HEK293T (cell line): ENCODE data around the gene PTPRD.

Experiments
- CTCF ChIA-PET: fragments of 350-600 bp; formaldehyde crosslinking; extraction: SDS; loops from one replicate; lab custom pipeline; 2021; ENCODE audit warnings: antibody characterized with exemption, inconsistent platforms; lab: Yijun Ruan, JAX
- POLR2A ChIA-PET: fragments of 350-600 bp; formaldehyde crosslinking; extraction: SDS; loops from one replicate; lab custom pipeline; 2020; ENCODE audit warnings: antibody characterized with exemption, inconsistent platforms; lab: Yijun Ruan, JAX
- DNase-seq: peaks from one replicate; pipeline ENCODE4 v3.0.0; 2012; ENCODE audit warnings: mixed read lengths; ENCODE audit errors: extremely low spot score
- ARNT ChIP-seq: fragments of 450-650 bp; IDR thresholded peaks from 2 replicates; pipeline ENCODE4 v1.6.1; 2017; ENCODE audit warnings: mild to moderate bottlenecking
- BHLHE40 ChIP-seq: fragments of 450-650 bp; IDR thresholded peaks from 2 replicates; pipeline ENCODE4 v1.6.1; 2016; ENCODE audit warnings: mild to moderate bottlenecking, moderate library complexity, borderline replicate concordance
- CTBP1 ChIP-seq: fragments of 450-650 bp; IDR thresholded peaks from 2 replicates; pipeline ENCODE4 v1.6.1; 2016; ENCODE audit warnings: borderline replicate concordance
- ELF4 ChIP-seq: fragments of 450-650 bp; IDR thresholded peaks from 2 replicates; pipeline ENCODE4 v1.6.1; 2017; ENCODE audit warnings: antibody characterized with exemption
- FOXA1 ChIP-seq: fragments of 450-650 bp; IDR thresholded peaks from 2 replicates; pipeline ENCODE4 v1.6.1; 2016; ENCODE audit warnings: mild to moderate bottlenecking
- FOXK2 ChIP-seq: fragments of 450-650 bp; IDR thresholded peaks from 2 replicates; pipeline ENCODE4 v1.6.1; 2016; ENCODE audit warnings: mild to moderate bottlenecking
- FOXM1 ChIP-seq: fragments of 450-650 bp; IDR thresholded peaks from 2 replicates; pipeline ENCODE4 v1.6.1; 2017; ENCODE audit warnings: mild to moderate bottlenecking, borderline replicate concordance
- HDGF ChIP-seq: fragments of 450-650 bp; IDR thresholded peaks from 2 replicates; pipeline ENCODE4 v1.6.1; 2017; ENCODE audit warnings: antibody characterized with exemption, borderline replicate concordance
- L3MBTL2 ChIP-seq: fragments of 450-650 bp; conservative IDR thresholded peaks from 2 replicates; pipeline ENCODE4 v1.6.1; 2016; ENCODE audit warnings: mild to moderate bottlenecking
- LEF1 ChIP-seq: fragments of 450-650 bp; IDR thresholded peaks from 2 replicates; pipeline ENCODE4 v1.6.1; 2017; ENCODE audit warnings: mild to moderate bottlenecking, borderline replicate concordance
- NFRKB ChIP-seq: fragments of 450-650 bp; IDR thresholded peaks from 2 replicates; pipeline ENCODE4 v1.6.1; 2016; ENCODE audit warnings: mild to moderate bottlenecking, moderate library complexity
- SP1 ChIP-seq: fragments of 450-650 bp; IDR thresholded peaks from 2 replicates; pipeline ENCODE4 v1.6.1; 2017
- SUZ12 ChIP-seq: fragments of 450-650 bp; IDR thresholded peaks from 2 replicates; pipeline ENCODE4 v1.6.1; 2016; ENCODE audit warnings: mild to moderate bottlenecking
- TARDBP ChIP-seq: fragments of 450-650 bp; IDR thresholded peaks from 2 replicates; pipeline ENCODE4 v1.6.1; 2016
- ZNF384 ChIP-seq: fragments of 450-650 bp; IDR thresholded peaks from 2 replicates; pipeline ENCODE4 v1.6.1; 2016
- TF ChIP-seq, protein P1 (sequence below): fragments of 450-650 bp; IDR thresholded peaks from 2 replicates; pipeline ENCODE4 v1.6.1; 2016

PTPRD gene

DNA sequence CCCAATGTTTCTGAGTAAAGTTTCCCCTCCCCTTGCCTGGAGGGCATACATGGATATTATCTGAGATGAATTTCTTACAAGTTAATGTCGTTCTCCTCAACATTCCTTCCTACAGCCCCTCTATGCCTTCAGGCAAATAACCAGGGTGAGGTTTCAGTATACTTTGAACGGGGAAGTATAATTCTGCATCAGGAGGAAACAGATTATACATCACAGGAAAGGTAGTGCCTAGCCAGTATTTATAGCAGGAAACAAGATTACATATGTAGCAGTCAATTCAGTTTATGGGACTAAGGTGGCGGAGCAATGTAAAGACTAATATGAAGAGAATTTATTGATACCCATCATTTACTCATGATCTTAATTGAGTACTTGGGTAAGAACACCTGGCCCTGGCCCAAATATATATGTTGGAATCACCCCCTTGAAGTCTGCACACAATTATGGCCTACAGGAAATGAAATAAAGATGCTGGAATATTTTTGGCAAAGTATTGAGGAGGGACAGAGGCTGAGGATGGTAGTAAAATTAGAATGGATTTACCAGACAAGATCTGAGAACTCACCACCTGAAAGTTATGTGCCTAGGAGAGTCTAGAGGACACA is 661.1 kb downstream of the PTPRD start:
- DNase-seq, result no peak
- POLR2A ChIA-PET, result no interaction called here
- CTCF ChIA-PET, result no interaction called here
- TF ChIP-seq FOXK2, result no peak
- TF ChIP-seq CTBP1, result no peak
- TF ChIP-seq ELF4, result no peak
- TF ChIP-seq SP1, result no peak
- TF ChIP-seq L3MBTL2, result no peak
- TF ChIP-seq, protein P1, sequence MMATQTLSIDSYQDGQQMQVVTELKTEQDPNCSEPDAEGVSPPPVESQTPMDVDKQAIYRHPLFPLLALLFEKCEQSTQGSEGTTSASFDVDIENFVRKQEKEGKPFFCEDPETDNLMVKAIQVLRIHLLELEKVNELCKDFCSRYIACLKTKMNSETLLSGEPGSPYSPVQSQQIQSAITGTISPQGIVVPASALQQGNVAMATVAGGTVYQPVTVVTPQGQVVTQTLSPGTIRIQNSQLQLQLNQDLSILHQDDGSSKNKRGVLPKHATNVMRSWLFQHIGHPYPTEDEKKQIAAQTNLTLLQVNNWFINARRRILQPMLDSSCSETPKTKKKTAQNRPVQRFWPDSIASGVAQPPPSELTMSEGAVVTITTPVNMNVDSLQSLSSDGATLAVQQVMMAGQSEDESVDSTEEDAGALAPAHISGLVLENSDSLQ, result no peak
- no peak for TF ChIP-seq TARDBP
- no peak for TF ChIP-seq LEF1
- no peak for TF ChIP-seq ZNF384
- TF ChIP-seq FOXM1, result no peak

DNA sequence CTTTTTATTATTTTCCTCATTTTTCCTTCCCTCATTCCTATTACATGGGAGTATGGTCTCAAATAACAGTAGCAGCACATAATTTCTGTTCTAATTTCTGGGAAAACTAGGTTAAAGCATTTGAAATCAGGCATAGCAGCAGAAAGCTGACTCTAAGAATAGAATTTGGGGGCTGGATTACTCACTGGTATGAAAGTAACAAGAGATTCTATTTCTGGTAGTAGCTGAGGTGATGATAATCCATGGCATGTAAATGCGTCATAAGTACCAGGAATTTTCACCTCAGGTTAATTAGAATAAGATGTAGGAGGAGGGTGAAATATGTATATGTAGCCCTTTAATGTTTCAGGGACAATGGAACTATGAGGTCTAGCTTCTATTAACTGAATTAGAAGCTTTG is 662.0 kb downstream of the PTPRD start:
- ChIA-PET POLR2A (no interaction called here), CTCF (no interaction called here)
- no peak for DNase-seq
- TF ChIP-seq FOXA1 (no peak), FOXK2 (no peak), SP1 (no peak), FOXM1 (no peak), NFRKB (no peak), HDGF (no peak), TARDBP (no peak)

DNA sequence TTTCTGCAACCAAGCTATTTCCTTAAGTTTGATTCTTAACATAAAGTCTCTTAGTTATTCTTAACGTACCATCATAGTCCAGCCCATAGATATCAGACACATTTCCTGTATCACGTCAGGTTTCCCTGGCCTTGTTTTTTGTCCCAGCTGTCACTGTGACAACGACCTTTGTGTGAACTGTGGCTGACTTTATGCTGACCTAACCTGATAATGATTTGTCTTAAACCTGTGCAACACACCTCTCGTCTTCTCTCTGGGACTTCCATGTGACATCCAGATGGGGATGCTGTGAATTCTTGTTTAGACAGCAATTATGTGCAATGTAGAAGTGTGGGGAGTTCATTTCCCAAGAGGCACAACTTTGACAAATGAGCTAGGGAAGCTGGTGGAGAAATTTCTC is 662.8 kb downstream of the PTPRD start:
- ChIA-PET CTCF (no interaction called here), POLR2A (no interaction called here)
- DNase-seq, result no peak
- TF ChIP-seq, protein P1, result no peak
- TF ChIP-seq ARNT, result no peak
- no peak for TF ChIP-seq SUZ12
- TF ChIP-seq TARDBP, result no peak
- TF ChIP-seq NFRKB, result no peak
- TF ChIP-seq L3MBTL2, result no peak
- no peak for TF ChIP-seq FOXK2
- no peak for TF ChIP-seq CTBP1
- no peak for TF ChIP-seq HDGF
- TF ChIP-seq FOXM1, result no peak

DNA sequence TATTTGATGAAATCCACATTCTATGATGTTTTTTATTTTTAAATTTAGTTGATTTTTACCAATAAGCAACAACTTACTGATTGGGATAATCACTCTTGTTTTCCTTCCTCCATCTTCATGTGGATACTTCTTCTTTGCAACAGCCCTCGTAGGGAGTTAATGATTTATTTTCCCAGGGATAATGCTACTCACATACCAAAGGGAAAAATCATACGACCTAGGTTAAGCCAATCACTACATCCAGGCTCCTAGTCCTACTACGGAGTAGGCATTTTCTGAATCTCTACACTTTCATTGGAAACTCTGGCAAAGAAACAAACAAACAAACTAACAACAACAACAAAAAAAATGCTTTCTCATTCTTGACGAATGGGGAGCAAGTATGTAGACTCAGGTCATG is 663.4 kb downstream of the PTPRD start:
- ChIA-PET CTCF (no interaction called here), POLR2A (no interaction called here)
- DNase-seq, result no peak
- TF ChIP-seq BHLHE40 (no peak), ELF4 (no peak), SP1 (no peak), NFRKB (no peak), TARDBP (no peak), FOXK2 (no peak), FOXM1 (no peak), LEF1 (no peak), ARNT (no peak), CTBP1 (no peak), FOXA1 (no peak), HDGF (no peak), L3MBTL2 (no peak), SUZ12 (no peak), ZNF384 (no peak)
- TF ChIP-seq, protein P1, result no peak

DNA sequence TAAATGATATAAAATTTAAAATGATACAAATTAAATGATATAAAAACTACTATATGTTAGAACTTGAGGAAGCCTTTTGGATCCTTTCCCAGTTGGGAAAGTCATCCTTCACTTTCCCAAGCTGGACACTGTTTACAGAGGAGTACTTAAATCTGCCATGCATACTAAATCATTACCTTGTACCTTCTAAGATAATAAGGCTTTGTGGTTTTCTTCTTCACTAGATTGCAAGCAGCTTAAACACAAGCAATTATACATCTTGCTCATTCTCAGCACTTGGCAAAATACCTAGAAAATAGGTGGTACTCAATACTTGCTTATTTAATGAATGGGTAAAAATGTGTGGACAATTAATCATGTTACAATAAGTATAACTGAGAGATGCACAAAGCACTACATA is 666.8 kb downstream of the PTPRD start:
- DNase-seq, result no peak
- ChIA-PET POLR2A (no interaction called here), CTCF (interaction anchor here (0.6 kb wide), 1 partner anchor 326 kb away, joined by 4 read pairs; no protein-coding TSS in a partner anchor)
- TF ChIP-seq HDGF (no peak), FOXK2 (no peak)

DNA sequence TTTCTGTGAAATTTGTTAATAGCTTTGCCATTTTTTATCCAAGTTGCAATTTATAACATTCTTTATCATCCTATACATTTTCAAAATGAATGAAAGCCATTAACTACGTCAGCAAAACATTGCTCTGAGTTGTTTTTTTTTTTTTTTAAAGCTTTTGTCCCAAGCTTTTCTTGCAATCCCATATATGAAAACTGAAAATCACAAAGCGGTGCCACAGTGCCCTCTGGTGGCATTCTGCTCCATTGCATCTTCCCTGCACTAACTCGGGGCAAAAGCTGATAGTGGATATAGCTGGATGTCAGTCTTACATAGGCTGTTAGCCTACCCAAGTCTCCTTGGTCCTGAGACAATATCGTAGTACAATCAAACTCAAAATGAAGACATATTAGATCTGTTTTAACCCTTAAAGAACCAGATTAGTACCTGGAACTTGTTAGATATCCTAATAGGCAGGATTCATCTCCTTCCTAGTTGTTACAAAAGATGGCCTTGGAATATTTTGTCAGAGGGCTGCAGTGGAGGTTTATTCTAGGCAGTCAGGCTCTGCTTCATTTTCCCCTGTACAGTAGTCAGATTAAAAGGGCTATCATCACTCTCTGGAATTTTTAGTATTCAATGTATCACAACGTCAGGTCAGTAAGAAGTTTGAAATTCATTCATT is 669.9 kb downstream of the PTPRD start:
- ChIA-PET POLR2A (interaction anchor here (0.6 kb wide), 1 partner anchor 103 kb away, joined by 3 read pairs; no protein-coding TSS in a partner anchor), CTCF (interaction anchor here (0.6 to 1.7 kb wide), 6 partner anchors 11 to 977 kb away, joined by 3 to 13 read pairs (median 4); no protein-coding TSS in a partner anchor)
- TF ChIP-seq FOXA1, result no peak
- TF ChIP-seq CTBP1, result no peak
- TF ChIP-seq NFRKB, result no peak
- no peak for TF ChIP-seq SUZ12
- no peak for TF ChIP-seq TARDBP
- TF ChIP-seq FOXK2, result no peak
- TF ChIP-seq BHLHE40, result no peak
- peak; percentile 44; the same call in 1 of the 2 replicates for TF ChIP-seq ZNF384
- DNase-seq, result peak; percentile 28
